WTC11 (cell line): ENCODE measurements around the gene RS1. TPM values are rescaled to one million over a fixed set of nuclear protein-coding genes. Genes with fewer than 3 reads are reported as not detected.

Source experiments
- ATAC-seq: fragments of 200-7000 bp; cut with Tn5 transposase; 2 replicates; pipeline ENCODE4 v1.10.0; 2021; ENCODE audit warnings: mild to moderate bottlenecking, moderate library complexity
- CTCF ChIA-PET: fragments of 300-600 bp; sonication (Branson Sonifier 250); formaldehyde crosslinking; loops from one replicate; lab custom pipeline; 2021; ENCODE audit warnings: antibody characterized with exemption; lab: Charles Lee
- POLR2A ChIA-PET: fragments of 350-600 bp; sonication (Branson Sonifier 250); formaldehyde crosslinking; loops from one replicate; lab custom pipeline; 2021; ENCODE audit warnings: antibody characterized with exemption; lab: Charles Lee
- DNase-seq: peaks from one replicate; pipeline ENCODE4 v3.0.0; 2021; ENCODE audit warnings: low spot score
- H3K27ac Mint-ChIP-seq: 2 replicates; pipeline ENCODE4 v1.8.0; 2021; ENCODE audit warnings: mixed read lengths
- H3K27me3 Mint-ChIP-seq: 2 replicates; pipeline ENCODE4 v1.8.0; 2021; ENCODE audit warnings: low read depth, mild to moderate bottlenecking, moderate library complexity, mixed read lengths
- H3K36me3 Mint-ChIP-seq: 2 replicates; pipeline ENCODE4 v1.8.0; 2021; ENCODE audit warnings: mixed read lengths
- H3K4me1 Mint-ChIP-seq: 2 replicates; pipeline ENCODE4 v1.8.0; 2022; ENCODE audit warnings: mixed read lengths
- H3K4me3 Mint-ChIP-seq: 2 replicates; pipeline ENCODE4 v1.8.0; 2021; ENCODE audit warnings: mild to moderate bottlenecking, moderate library complexity, mixed read lengths
- H3K9me3 Mint-ChIP-seq: 2 replicates; pipeline ENCODE4 v1.8.0; 2021; ENCODE audit warnings: mixed read lengths
- CBFB ChIP-seq: sonication (generic); formaldehyde crosslinking; IDR thresholded peaks from 2 replicates; pipeline ENCODE4 v1.8.1; 2022; ENCODE audit warnings: mild to moderate bottlenecking, low read depth, missing genetic modification reagents
- E2F4 ChIP-seq: sonication (generic); formaldehyde crosslinking; IDR thresholded peaks from 2 replicates; pipeline ENCODE4 v1.8.1; 2022; ENCODE audit warnings: low read depth, mild to moderate bottlenecking, moderate library complexity, missing genetic modification reagents, borderline replicate concordance
- E2F5 ChIP-seq: sonication (generic); formaldehyde crosslinking; IDR thresholded peaks from 2 replicates; pipeline ENCODE4 v1.8.1; 2022; ENCODE audit warnings: mild to moderate bottlenecking, moderate library complexity, missing genetic modification reagents
- ETV6 ChIP-seq: sonication (generic); formaldehyde crosslinking; IDR thresholded peaks from 2 replicates; pipeline ENCODE4 v1.8.1; 2022; ENCODE audit warnings: mild to moderate bottlenecking, missing genetic modification reagents
- FOXK1 ChIP-seq: sonication (generic); formaldehyde crosslinking; IDR thresholded peaks from 2 replicates; pipeline ENCODE4 v1.8.0; 2022; ENCODE audit warnings: mild to moderate bottlenecking, moderate library complexity, missing genetic modification reagents
- GABPB1 ChIP-seq: sonication (generic); formaldehyde crosslinking; IDR thresholded peaks from 2 replicates; pipeline ENCODE4 v1.8.1; 2023; ENCODE audit warnings: mild to moderate bottlenecking, missing genetic modification reagents
- GRHL2 ChIP-seq: fragments of 250-450 bp; sonication (Bioruptor Pico); IDR thresholded peaks from 2 replicates; pipeline ENCODE4 v1.8.0; 2022; ENCODE audit warnings: mild to moderate bottlenecking, moderate library complexity; ENCODE audit not compliant: insufficient replicate concordance, severe bottlenecking
- GTF2I ChIP-seq: fragments of 250-450 bp; sonication (Bioruptor Pico); conservative IDR thresholded peaks from 2 replicates; pipeline ENCODE4 v1.4.0; 2021; ENCODE audit warnings: mild to moderate bottlenecking
- HMGXB4 ChIP-seq: sonication (generic); formaldehyde crosslinking; IDR thresholded peaks from 2 replicates; pipeline ENCODE4 v1.8.1; 2023; ENCODE audit warnings: mild to moderate bottlenecking, moderate library complexity, missing genetic modification reagents
- IRF1 ChIP-seq: sonication (generic); formaldehyde crosslinking; IDR thresholded peaks from 2 replicates; pipeline ENCODE4 v1.8.0; 2023; ENCODE audit warnings: missing genetic modification reagents
- NFE2L1 ChIP-seq: sonication (generic); formaldehyde crosslinking; IDR thresholded peaks from 2 replicates; pipeline ENCODE4 v1.8.1; 2023; ENCODE audit warnings: missing genetic modification reagents
- RELA ChIP-seq: sonication (generic); formaldehyde crosslinking; IDR thresholded peaks from 2 replicates; pipeline ENCODE4 v1.8.1; 2022; ENCODE audit warnings: missing genetic modification reagents, mild to moderate bottlenecking, borderline replicate concordance
- RORB ChIP-seq: fragments of 250-450 bp; sonication (Bioruptor Pico); IDR thresholded peaks from 2 replicates; pipeline ENCODE4 v1.9.0; 2021; ENCODE audit warnings: mild to moderate bottlenecking
- ZBTB21 ChIP-seq: sonication (generic); formaldehyde crosslinking; IDR thresholded peaks from 2 replicates; pipeline ENCODE4 v1.8.1; 2023; ENCODE audit warnings: mild to moderate bottlenecking, missing genetic modification reagents, borderline replicate concordance
- ZBTB43 ChIP-seq: sonication (generic); formaldehyde crosslinking; IDR thresholded peaks from 2 replicates; pipeline ENCODE4 v1.8.1; 2023; ENCODE audit warnings: mild to moderate bottlenecking, missing genetic modification reagents
- ZNF281 ChIP-seq: sonication (generic); formaldehyde crosslinking; IDR thresholded peaks from 2 replicates; pipeline ENCODE4 v1.8.0; 2023; ENCODE audit warnings: mild to moderate bottlenecking, missing genetic modification reagents
- ZNF532 ChIP-seq: fragments of 250-450 bp; sonication (Bioruptor Pico); IDR thresholded peaks from 2 replicates; pipeline ENCODE4 v1.9.0; 2021; ENCODE audit warnings: mild to moderate bottlenecking, borderline replicate concordance
- total RNA-seq: library from RNA; stranded (reverse); gene quantifications from 3 replicates; pipeline ENCODE4 v1.2.3, GENCODE V29; 2021

RS1 gene
- total RNA-seq, 1 experiment from 2014 or later, result not detected

GRCh38 chrX:18620349-18620748 is 51.6 kb downstream of the RS1 start:
- ATAC-seq (no peak), DNase-seq (no peak)
- Mint-ChIP-seq H3K27me3 (no peaks in the 10 kb centered on the region), H3K4me3 (no peak overlapping the region), H3K4me1 (peaks cover 5% of the 10 kb centered on the region; the same call in 1 of the 2 replicates)
- POLR2A ChIA-PET, result no interaction called here
- TF ChIP-seq GRHL2 (CRISPR knock-in tag), result no peak
- TF ChIP-seq ZNF281 (CRISPR knock-in tag), result no peak
- no peak for TF ChIP-seq GTF2I (CRISPR knock-in tag)
- no peak for TF ChIP-seq ZNF532
- no peak for TF ChIP-seq ZBTB43 (CRISPR knock-in tag)
- no peak for TF ChIP-seq IRF1 (CRISPR knock-in tag)
- no peak for TF ChIP-seq E2F5 (CRISPR knock-in tag)
- TF ChIP-seq ZBTB21 (CRISPR knock-in tag), result no peak
- no peak for TF ChIP-seq E2F4 (CRISPR knock-in tag)
- TF ChIP-seq GABPB1 (CRISPR knock-in tag), result no peak
- TF ChIP-seq ETV6 (CRISPR knock-in tag), result no peak
- TF ChIP-seq, all 79 proteins: peak for 0
- Mint-ChIP-seq H3K27ac (no peak overlapping the region), H3K9me3 (no peaks in the 10 kb centered on the region), H3K36me3 (peaks cover 5% of the 10 kb centered on the region)
- CTCF ChIA-PET, result no interaction called here

GRCh38 chrX:18619288-18619687 is 52.6 kb downstream of the RS1 start:
- H3K36me3 Mint-ChIP-seq, result no peaks in the 10 kb centered on the region
- H3K27ac Mint-ChIP-seq, result no peak overlapping the region
- H3K4me1 Mint-ChIP-seq, result peaks cover 5% of the 10 kb centered on the region; the same call in 1 of the 2 replicates
- ATAC-seq, result no peak
- POLR2A ChIA-PET, result no interaction called here
- no peaks in the 10 kb centered on the region for H3K9me3 Mint-ChIP-seq
- CTCF ChIA-PET, result no interaction called here
- no peak overlapping the region for H3K4me3 Mint-ChIP-seq
- DNase-seq, result no peak
- H3K27me3 Mint-ChIP-seq, result no peaks in the 10 kb centered on the region
- TF ChIP-seq IRF1 (CRISPR knock-in tag), result no peak
- no peak for TF ChIP-seq NFE2L1
- TF ChIP-seq ZBTB21 (CRISPR knock-in tag), result no peak
- no peak for TF ChIP-seq HMGXB4 (CRISPR knock-in tag)
- TF ChIP-seq RELA (CRISPR knock-in tag), result no peak
- TF ChIP-seq RORB (CRISPR knock-in tag), result no peak
- TF ChIP-seq CBFB, result no peak
- no peak for TF ChIP-seq FOXK1 (CRISPR knock-in tag)
